HAP-1 (cell line): ENCODE data around the gene PACRGL.
"Not testable (repeated sequence)": the region's sequence is repeated elsewhere in the genome, so short reads cannot be mapped to it uniquely, and the experiment has no call there.

ENCODE experiments used
- DNase-seq, 2 experiments: peaks; one replicate each; pipeline ENCODE4 v3.0.0-alpha.2; 2016 to 2020; ENCODE audit warnings: low spot score in 2 of 2
- H3K27me3 ChIP-seq: fragments of 250-450 bp; sonication (Bioruptor Pico); 2 replicates; pipeline ENCODE4 v1.5.1; 2020; ENCODE audit warnings: low read depth, mild to moderate bottlenecking, moderate library complexity
- H3K36me3 ChIP-seq: fragments of 250-450 bp; sonication (Bioruptor Pico); replicated peaks from 2 replicates; pipeline ENCODE4 v1.5.1; 2020; ENCODE audit warnings: mild to moderate bottlenecking
- H3K4me1 ChIP-seq: fragments of 250-450 bp; sonication (Bioruptor Pico); 2 replicates; pipeline ENCODE4 v1.5.1; 2020; ENCODE audit warnings: mild to moderate bottlenecking
- H3K4me3 ChIP-seq: fragments of 250-450 bp; sonication (Bioruptor Pico); 2 replicates; pipeline ENCODE4 v1.5.1; 2020; ENCODE audit warnings: mild to moderate bottlenecking, moderate library complexity
- H3K9me3 ChIP-seq: fragments of 250-450 bp; sonication (Bioruptor Pico); 2 replicates; pipeline ENCODE4 v1.5.1; 2020; ENCODE audit warnings: mild to moderate bottlenecking, moderate library complexity
- in situ Hi-C: fragments of 300-500 bp; cut with MboI; formaldehyde crosslinking; loops from 3 replicates; pipeline ENCODE4 v1.14.3; 2020; ENCODE audit warnings: low sequenced_read_pairs, inconsistent platforms, mixed read lengths

The PACRGL gene

DNA sequence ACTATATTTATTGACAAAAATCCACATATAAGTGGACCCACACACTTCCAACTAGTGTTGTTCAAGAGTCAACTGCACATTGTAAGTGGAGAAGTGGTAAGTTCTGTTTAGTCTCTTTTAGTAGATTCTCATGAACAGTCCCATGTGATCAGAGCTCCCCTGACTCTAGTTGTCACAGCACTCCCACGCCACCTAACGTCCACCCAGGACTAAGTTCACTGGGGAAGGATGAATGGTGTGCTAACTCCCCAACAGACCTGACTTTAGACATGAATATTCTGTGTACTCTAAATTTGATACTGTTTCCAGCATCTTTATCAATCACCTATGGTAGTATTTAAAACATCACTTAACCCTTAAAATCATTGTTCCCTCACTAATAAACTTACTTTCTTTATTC, 59.8 kb downstream of the PACRGL start:
- in situ Hi-C loops = no loop called here
- no peaks in the 10 kb centered on the region for H3K36me3 ChIP-seq
- no peaks in the 10 kb centered on the region for H3K27me3 ChIP-seq
- no peaks in the 10 kb centered on the region for H3K4me1 ChIP-seq
- peak in 1 of 2 experiments; percentile 55 for DNase-seq
- H3K9me3 ChIP-seq = no peaks in the 10 kb centered on the region
- no peak overlapping the region for H3K4me3 ChIP-seq

DNA sequence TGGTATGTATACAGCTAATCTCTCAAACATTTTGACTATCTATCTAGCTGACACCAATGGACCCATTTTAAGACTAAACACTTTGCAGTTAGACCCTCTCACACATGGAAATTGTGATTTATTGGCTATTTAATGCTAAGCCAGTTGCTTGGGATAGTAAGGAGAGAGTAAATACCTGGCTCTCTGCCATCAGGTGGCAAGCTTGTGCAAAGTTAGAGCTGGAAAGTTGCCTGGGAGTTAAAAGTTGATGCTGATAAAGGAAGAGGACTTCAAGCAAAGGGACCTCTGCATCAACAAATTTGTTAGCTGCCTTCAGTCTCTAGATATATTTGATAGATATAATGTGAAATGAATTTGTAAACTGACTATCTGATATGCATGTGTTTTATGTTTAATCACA, 61.1 kb downstream of the PACRGL start:
- DNase-seq = no peak
- Histone ChIP-seq H3K4me1 (no peaks in the 10 kb centered on the region), H3K4me3 (no peak overlapping the region), H3K9me3 (no peaks in the 10 kb centered on the region), H3K36me3 (no peaks in the 10 kb centered on the region), H3K27me3 (no peaks in the 10 kb centered on the region)
- in situ Hi-C loops = no loop called here

DNA sequence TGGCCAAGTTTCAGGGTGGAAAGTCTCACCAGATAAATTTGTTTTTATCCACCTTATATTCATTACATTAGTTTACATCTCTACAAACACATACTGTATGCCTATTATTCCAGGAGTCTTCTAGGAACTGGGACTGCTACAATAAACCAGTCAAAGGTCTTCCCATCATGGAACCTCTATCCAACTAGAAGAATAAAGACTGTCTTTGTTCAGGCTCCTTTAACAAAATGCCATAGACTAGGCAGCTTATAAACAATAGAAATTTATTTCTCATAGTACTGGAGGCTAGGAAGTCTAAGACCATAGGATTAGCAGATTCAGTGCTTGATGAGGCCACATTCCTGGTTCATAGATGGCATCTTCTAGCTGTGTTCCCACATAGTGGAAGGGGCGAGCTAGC, 61.6 kb downstream of the PACRGL start:
- no peak overlapping the region for H3K4me3 ChIP-seq
- no peaks in the 10 kb centered on the region for H3K27me3 ChIP-seq
- no peaks in the 10 kb centered on the region for H3K4me1 ChIP-seq
- no peaks in the 10 kb centered on the region for H3K9me3 ChIP-seq
- in situ Hi-C loops = no loop called here
- H3K36me3 ChIP-seq = no peaks in the 10 kb centered on the region
- DNase-seq = no peak

GRCh38 chr4:20764366-20764992, 64.2 kb downstream of the PACRGL start:
- H3K36me3 ChIP-seq = no peaks in the 10 kb centered on the region
- peaks cover 2% of the 10 kb centered on the region; the same call in 1 of the 2 replicates for H3K27me3 ChIP-seq
- no peaks in the 10 kb centered on the region for H3K9me3 ChIP-seq
- in situ Hi-C loops = no loop called here
- no peaks in the 10 kb centered on the region for H3K4me1 ChIP-seq
- no peak overlapping the region for H3K4me3 ChIP-seq
- no peak for DNase-seq

DNA sequence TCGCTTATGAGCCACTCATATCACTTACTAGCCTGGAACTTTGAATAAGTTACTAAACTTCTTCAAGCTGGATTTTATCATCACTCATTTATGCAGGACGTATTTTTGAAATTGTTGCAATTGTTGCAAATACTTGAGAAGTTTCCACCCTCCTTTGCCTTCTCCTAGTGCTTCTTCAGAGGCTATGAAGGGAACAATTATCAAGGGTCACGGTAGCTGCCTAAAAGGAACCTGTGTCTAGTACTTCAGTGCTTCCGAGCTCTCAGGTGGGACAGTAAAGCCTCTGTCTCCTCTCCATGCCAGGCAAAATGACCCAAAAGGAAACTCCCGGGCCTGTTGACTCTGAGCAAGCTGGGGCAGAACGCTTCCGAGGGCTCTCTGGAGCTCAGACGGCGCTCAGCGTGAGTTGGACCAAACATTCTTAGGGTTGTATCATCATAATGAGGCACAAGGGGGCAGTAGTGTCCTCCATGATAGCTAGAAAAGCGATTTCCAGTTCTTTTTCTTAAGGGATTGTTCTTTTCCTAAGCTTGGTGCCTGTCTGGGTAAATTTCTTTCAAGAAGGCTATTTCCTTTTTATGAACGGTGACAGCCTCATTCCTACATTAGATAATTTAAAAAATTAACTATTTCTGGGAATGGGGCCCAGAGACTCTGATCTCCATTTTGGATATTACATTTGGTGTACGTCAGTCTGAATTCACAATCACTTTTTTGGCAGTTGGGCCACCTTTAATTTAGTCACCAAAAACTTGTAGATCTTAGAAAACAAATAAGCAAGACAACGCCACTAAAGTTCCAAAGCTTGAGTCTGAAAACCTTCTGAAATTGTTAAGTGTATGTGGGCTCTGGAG, 73.1 kb downstream of the PACRGL start:
- H3K4me3 ChIP-seq = no peak overlapping the region
- H3K9me3 ChIP-seq = no peaks in the 10 kb centered on the region
- no peaks in the 10 kb centered on the region for H3K36me3 ChIP-seq
- DNase-seq = peak; percentile 62 to 70
- peaks cover 10% of the 10 kb centered on the region for H3K27me3 ChIP-seq
- in situ Hi-C loops = no loop called here
- H3K4me1 ChIP-seq = no peaks in the 10 kb centered on the region

DNA sequence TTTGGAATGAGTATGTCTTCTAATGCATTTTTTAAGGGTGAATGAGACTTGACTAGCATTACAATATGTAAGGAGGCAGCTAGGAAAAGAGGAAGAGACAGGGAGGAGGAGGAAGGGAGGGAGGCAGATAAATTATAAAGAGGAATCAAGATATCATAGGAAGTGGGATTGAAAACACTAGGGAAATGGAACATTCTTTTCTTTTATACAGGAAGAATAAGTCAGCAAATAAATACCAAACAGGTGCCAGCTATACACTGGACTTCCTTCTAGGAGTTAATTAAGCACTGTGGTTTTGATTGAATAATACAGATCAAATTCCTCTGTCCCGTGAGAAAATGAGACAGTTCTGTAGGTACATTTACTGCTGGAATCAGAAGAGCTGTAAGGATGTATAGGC, 78.6 kb downstream of the PACRGL start:
- no peaks in the 10 kb centered on the region for H3K36me3 ChIP-seq
- H3K4me3 ChIP-seq = no peak overlapping the region
- DNase-seq = no peak
- H3K9me3 ChIP-seq = no peaks in the 10 kb centered on the region
- in situ Hi-C loops = no loop called here
- peaks cover 10% of the 10 kb centered on the region; the same call in 1 of the 2 replicates for H3K27me3 ChIP-seq
- no peaks in the 10 kb centered on the region for H3K4me1 ChIP-seq

DNA sequence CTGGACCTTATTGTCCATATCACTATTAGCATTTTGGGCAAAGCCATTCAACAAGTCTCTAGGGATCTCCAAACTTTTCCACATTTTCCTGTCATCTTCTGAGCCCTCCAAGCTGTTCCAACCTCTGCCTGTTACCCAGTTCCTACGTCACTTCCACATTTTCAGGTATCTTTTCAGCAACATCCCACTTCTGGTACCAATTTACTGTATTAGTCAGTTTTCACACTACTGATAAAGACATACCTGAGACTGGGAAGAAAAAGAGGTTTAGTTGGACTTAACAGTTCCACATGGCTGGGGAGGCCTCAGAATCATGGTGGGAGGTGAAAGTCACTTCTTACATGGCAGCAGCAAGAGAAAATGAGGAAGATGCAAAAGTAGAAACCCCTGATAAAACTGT, 82.9 kb downstream of the PACRGL start:
- DNase-seq, H3K36me3 ChIP-seq, H3K4me1 ChIP-seq, H3K9me3 ChIP-seq, H3K4me3 ChIP-seq, H3K27me3 ChIP-seq, in situ Hi-C loops: not testable (repeated sequence)

- no peak for DNase-seq
- no peaks in the 10 kb centered on the region for H3K9me3 ChIP-seq
- H3K4me1 ChIP-seq = no peaks in the 10 kb centered on the region
- no peaks in the 10 kb centered on the region for H3K36me3 ChIP-seq
- in situ Hi-C loops = no loop called here
- no peaks in the 10 kb centered on the region for H3K27me3 ChIP-seq
- H3K4me3 ChIP-seq = no peak overlapping the region
Measured at GRCh38 chr4:20787940-20788665, 87.8 kb downstream of the PACRGL start.
